ENCODE results near the gene GM2A. TPM values are rescaled to one million over a fixed set of nuclear protein-coding genes. Genes with fewer than 3 reads are reported as not detected.

The GM2A gene
- total RNA-seq = 69.5 and 86.1 TPM in 2 replicates

GRCh38 chr5:151252762-151253604 lies at the start of gene GM2A:
Gene GM2A (plus strand): TSS chr5:151253185. CDS start chr5:151253217, 32 bp downstream.

GRCh38 chr5:151223447-151224264 lies 29.3 kb upstream of the GM2A start, which contains the start of gene CCDC69:
Gene CCDC69 (minus strand): TSS chr5:151224092. CDS start chr5:151223970, 122 bp downstream.

GRCh38 chr5:151303666-151304065 lies 50.7 kb downstream of the GM2A start, which contains the start of gene SLC36A3:
Gene SLC36A3 (minus strand): TSS chr5:151303766. CDS start chr5:151303354, 412 bp downstream.

Other genes starting within 250 kb of the GM2A start
- 5.9 and 12.8 TPM in 2 replicates for gene GPX3, start 232.6 kb upstream of the GM2A start, total RNA-seq
- 127 and 146 TPM in 2 replicates for gene TNIP1, start 172.2 kb upstream of the GM2A start, total RNA-seq
- 48.2 and 48.7 TPM in 2 replicates for gene ANXA6, start 95.4 kb upstream of the GM2A start, total RNA-seq
- 6.0 and 28.7 TPM in 2 replicates for gene CCDC69, start 29.1 kb upstream of the GM2A start, total RNA-seq
- gene SLC36A3, start 50.6 kb downstream of the GM2A start, total RNA-seq = 0.11 TPM in 1 of 2 replicates, not detected in the other
- gene SLC36A2, start 94.4 kb downstream of the GM2A start, total RNA-seq = not detected in 2 replicates
- 3.1 and 14.6 TPM in 2 replicates for gene SLC36A1, start 194.4 kb downstream of the GM2A start, total RNA-seq